ENCODE results near the gene CNTNAP4.

CNTNAP4 gene

DNA sequence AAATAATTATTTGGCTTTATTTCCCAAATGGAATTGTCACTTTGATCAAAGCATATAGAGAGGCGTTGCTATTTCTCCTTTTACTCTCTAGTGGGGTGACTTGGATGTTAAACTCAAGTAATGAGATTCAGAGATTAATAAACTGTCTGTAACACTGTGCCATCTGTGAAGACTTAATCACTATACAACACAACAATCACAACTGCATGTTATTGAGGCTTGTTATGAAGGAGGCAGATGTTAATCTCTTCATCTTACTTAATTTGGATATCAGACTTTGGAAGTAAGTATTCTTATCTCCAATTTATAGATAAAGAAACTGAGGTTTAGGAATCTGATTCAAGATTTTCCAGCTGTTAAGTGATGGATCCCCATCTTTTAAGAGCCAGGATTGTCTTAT lies 132.5 kb downstream of the CNTNAP4 start:
- no peak for DNase-seq

DNA sequence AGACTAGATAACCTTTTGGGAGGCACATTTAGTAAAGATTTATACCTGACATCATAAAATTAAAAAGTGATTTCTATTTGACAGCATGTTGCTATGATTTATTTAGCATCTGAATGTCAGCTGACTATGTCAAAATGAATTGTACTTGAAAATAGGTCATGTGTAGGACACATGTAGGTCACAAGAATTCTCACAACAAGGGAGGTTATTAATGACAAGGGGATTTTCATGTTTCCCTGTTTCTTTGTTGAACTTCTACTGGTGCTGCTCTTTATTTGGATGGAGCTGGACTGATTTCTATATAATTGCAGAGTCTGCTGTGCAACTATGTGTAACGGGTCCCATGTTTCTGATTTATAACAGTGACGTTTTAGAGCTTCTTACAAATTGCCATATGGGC lies 144.4 kb downstream of the CNTNAP4 start:
- DNase-seq: no peak

- DNase-seq: no peak
Observed at GRCh38 chr16:76428858-76429257, 151.7 kb downstream of the CNTNAP4 start.

- DNase-seq: no peak
Observed at GRCh38 chr16:76441391-76441790, 164.2 kb downstream of the CNTNAP4 start.

DNA sequence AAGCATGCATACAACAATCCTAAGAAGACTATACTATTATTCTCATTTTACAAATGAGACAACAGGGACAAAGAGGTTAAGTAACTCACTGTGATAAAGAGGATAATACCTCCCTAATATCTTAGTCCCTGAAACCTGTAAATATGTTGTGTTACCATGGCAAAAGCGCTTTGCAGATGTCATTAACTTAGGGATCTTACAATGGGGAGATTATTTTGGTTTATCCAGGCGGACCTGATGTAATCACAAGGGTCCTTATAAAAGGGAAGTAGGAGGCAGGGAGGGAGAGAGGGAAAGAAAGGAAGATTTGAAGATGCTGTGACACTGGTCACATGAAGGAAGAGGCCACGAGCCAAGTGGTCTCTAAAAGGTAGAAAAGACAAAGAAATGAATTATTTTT lies 164.7 kb downstream of the CNTNAP4 start:
- DNase-seq: no peak

GRCh38 chr16:76443973-76444372 lies 166.8 kb downstream of the CNTNAP4 start:
- no peak for DNase-seq

DNA sequence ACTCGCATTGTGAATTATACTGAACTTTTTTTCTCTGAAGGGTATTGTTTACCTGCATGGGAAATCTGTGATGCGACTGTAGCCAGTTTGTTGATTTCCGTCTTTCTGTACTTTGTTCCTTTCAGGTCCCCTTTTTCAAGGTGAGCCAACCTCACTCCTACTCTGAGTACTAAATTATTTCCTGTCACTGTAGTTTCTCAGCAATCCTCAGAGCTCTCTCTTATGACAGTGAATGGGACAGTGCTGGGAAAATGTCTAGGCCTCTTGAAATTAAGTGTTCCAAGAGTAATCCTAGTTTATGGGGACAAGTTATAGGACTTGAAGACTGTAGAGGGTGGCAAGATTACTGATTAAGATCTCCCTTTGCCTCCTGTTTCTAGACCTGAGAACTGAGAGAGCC lies 167.6 kb downstream of the CNTNAP4 start:
- DNase-seq: no peak

GRCh38 chr16:76445815-76446214 lies 168.6 kb downstream of the CNTNAP4 start:
- DNase-seq: no peak

DNA sequence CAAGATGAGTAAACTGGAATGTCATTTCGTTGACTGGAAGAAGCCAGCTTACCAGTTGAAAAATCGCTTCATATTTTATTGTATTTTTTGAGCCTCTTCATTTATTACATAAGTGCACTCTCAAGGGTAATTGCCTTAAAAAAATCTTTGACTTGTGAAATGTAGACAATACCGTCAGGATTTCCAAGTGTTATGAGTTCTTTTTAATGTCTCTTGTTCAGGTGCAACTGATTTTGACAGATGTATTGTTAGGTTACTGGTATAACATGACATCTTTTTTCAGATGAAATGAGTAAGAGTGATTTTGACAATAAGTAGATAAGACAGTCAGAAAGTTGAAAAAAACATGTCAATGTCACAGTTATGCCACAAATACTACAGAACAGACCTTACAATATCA lies 169.1 kb downstream of the CNTNAP4 start:
- no peak for DNase-seq

- DNase-seq: no peak
Observed at GRCh38 chr16:76450890-76451289, 173.7 kb downstream of the CNTNAP4 start.

DNA sequence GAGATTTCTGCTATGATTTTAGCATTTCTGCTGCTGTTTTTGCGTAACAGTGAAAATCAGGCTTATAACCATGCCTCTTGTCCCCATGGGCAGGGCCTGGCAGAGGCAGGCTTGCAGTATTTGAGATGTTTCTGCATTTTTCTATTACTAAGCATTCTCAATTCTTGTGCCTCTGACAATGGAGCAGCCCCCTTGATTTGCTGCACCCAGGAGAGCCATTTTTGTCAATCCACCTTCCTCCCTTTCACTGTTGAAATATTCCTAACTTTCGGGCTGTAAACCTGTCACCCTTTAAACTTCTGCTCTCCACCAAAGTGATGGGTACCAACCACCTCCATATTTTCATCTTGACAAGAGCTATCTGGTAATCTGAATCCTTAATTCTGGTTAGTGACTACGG lies 178.1 kb downstream of the CNTNAP4 start:
- DNase-seq: no peak

DNA sequence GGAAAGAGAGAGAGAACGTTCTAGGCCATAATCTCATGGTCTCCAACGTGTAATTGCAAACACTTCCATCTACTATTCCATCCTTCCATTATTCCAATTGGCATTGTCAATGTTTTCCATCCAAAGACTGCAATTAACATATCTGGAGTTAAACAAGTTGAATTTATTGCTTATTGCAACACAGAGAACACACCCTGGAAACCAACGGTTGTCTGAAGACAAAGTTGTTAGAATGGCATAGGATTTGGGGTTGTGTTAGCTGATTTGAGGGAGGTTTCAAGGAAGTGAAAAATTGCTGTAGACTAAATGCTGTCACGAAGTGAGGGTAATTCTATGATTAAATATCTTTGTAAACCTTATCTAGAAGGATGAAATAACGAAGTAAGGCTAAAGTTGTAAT lies 178.8 kb downstream of the CNTNAP4 start:
- DNase-seq: no peak

DNA sequence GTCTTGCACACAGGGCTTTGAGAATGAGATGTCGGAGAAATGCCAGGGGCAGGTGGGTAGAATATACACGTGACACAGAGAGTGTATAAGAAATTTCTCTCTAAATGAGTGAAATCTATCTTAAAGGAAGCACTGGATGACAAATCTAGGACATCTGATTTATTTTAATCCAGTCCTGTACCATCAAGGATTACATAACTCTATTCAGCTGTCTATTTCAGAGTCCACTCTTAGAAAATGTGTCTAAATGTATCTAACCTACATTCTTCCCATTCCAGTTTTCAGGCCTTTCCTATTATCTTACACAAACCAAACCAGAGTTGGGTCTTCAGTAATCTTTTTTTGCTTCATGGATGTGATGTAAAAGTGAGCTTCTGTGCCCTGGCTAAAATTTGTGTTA lies 181.9 kb downstream of the CNTNAP4 start:
- DNase-seq: no peak

GRCh38 chr16:76461836-76462235 lies 184.6 kb downstream of the CNTNAP4 start:
- DNase-seq: no peak

GRCh38 chr16:76464955-76465620 lies 187.9 kb downstream of the CNTNAP4 start:
- DNase-seq: no peak

- no peak for DNase-seq
Observed at GRCh38 chr16:76466871-76467270, 189.7 kb downstream of the CNTNAP4 start.

- DNase-seq: no peak
Observed at GRCh38 chr16:76474048-76474447, 196.8 kb downstream of the CNTNAP4 start.

GRCh38 chr16:76478105-76478504 lies 200.9 kb downstream of the CNTNAP4 start:
- no peak for DNase-seq

- DNase-seq: no peak
Observed at GRCh38 chr16:76483307-76483909, 206.2 kb downstream of the CNTNAP4 start.

- DNase-seq: no peak
Observed at GRCh38 chr16:76484020-76484419, 206.8 kb downstream of the CNTNAP4 start.

GRCh38 chr16:76486740-76487139 lies 209.5 kb downstream of the CNTNAP4 start:
- no peak for DNase-seq

GRCh38 chr16:76487411-76488064 lies 210.3 kb downstream of the CNTNAP4 start:
- no peak for DNase-seq

DNA sequence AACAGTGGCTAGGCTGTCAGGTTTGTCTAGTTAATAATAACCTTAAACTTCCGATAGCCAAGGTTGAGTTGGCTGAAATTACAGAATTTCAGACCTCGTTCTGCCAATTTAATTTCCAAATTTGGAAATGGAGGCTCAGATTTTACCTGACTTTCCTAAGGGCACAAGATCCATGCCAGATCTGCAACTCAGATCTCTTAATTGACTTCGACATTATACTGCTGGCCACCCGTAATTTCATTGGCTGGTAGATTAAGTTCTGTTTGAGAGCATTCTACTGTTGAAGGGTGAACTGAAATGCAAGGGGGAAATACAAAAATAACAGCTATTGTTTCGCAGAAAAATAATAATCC lies 210.8 kb downstream of the CNTNAP4 start:
- DNase-seq: no peak

GRCh38 chr16:76490036-76490639 lies 212.9 kb downstream of the CNTNAP4 start:
- DNase-seq: no peak

Measured in effector CD4-positive, alpha-beta T cell (primary cell).